Osteocyte (in vitro differentiated cells): ENCODE measurements around the gene HGF. TPM values are rescaled to one million over a fixed set of nuclear protein-coding genes. Genes with fewer than 3 reads are reported as not detected.

Experiments
- DNase-seq: peaks from one replicate; pipeline ENCODE4 v3.0.0; 2021; ENCODE audit warnings: mixed read lengths; ENCODE audit not compliant: unreplicated experiment; ENCODE audit errors: extremely low spot score
- H3K27ac Mint-ChIP-seq: one replicate; pipeline ENCODE4 v1.8.0; 2021; ENCODE audit warnings: mild to moderate bottlenecking, mixed read lengths; ENCODE audit not compliant: unreplicated experiment
- H3K27me3 Mint-ChIP-seq: one replicate; pipeline ENCODE4 v1.8.0; 2021; ENCODE audit warnings: mixed read lengths; ENCODE audit not compliant: unreplicated experiment
- H3K36me3 Mint-ChIP-seq: one replicate; pipeline ENCODE4 v1.8.0; 2021; ENCODE audit warnings: mixed read lengths; ENCODE audit not compliant: unreplicated experiment
- H3K4me1 Mint-ChIP-seq: one replicate; pipeline ENCODE4 v1.8.0; 2021; ENCODE audit warnings: mixed read lengths; ENCODE audit not compliant: unreplicated experiment
- H3K4me3 Mint-ChIP-seq: one replicate; pipeline ENCODE4 v1.8.0; 2021; ENCODE audit warnings: mild to moderate bottlenecking, moderate library complexity, mixed read lengths; ENCODE audit not compliant: unreplicated experiment
- H3K9me3 Mint-ChIP-seq: one replicate; pipeline ENCODE4 v1.8.0; 2021; ENCODE audit warnings: mixed read lengths; ENCODE audit not compliant: unreplicated experiment
- CTCF ChIP-seq: fragments of 200-600 bp; sonication (generic); IDR thresholded peaks from 2 replicates; pipeline ENCODE4 v1.5.0; 2021; ENCODE audit warnings: antibody characterized with exemption, mild to moderate bottlenecking, moderate library complexity
- total RNA-seq: library from RNA; stranded (reverse); gene quantifications from 2 replicates; pipeline ENCODE4 v1.2.1, GENCODE V29; 2021

Gene HGF
- total RNA-seq, 1 donor from 2014 or later = 16.0 TPM

GRCh38 chr7:81745637-81746036 is 24.2 kb downstream of the HGF start:
- Mint-ChIP-seq H3K27me3 (no peaks in the 10 kb centered on the region), H3K4me1 (peaks cover 8% of the 10 kb centered on the region), H3K9me3 (no peaks in the 10 kb centered on the region), H3K4me3 (no peak overlapping the region), H3K36me3 (peaks cover 42% of the 10 kb centered on the region), H3K27ac (no peak overlapping the region)
- DNase-seq = no peak
- no peak for TF ChIP-seq CTCF

GRCh38 chr7:81744389-81744788 is 25.5 kb downstream of the HGF start:
- H3K27me3 Mint-ChIP-seq = no peaks in the 10 kb centered on the region
- peaks cover 2% of the 10 kb centered on the region for H3K4me1 Mint-ChIP-seq
- TF ChIP-seq CTCF = no peak
- no peak for DNase-seq
- no peak overlapping the region for H3K27ac Mint-ChIP-seq
- H3K9me3 Mint-ChIP-seq = no peaks in the 10 kb centered on the region
- H3K36me3 Mint-ChIP-seq = peaks cover 48% of the 10 kb centered on the region
- no peak overlapping the region for H3K4me3 Mint-ChIP-seq

- no peak for DNase-seq
- TF ChIP-seq CTCF = no peak
- H3K27me3 Mint-ChIP-seq = no peaks in the 10 kb centered on the region
- H3K9me3 Mint-ChIP-seq = no peaks in the 10 kb centered on the region
- no peak overlapping the region for H3K4me3 Mint-ChIP-seq
- H3K36me3 Mint-ChIP-seq = peaks cover 55% of the 10 kb centered on the region
- no peak overlapping the region for H3K27ac Mint-ChIP-seq
- H3K4me1 Mint-ChIP-seq = peaks cover 4% of the 10 kb centered on the region
Measured at GRCh38 chr7:81743665-81744064, 26.2 kb downstream of the HGF start.

GRCh38 chr7:81743201-81743600 is 26.6 kb downstream of the HGF start:
- Mint-ChIP-seq H3K4me1 (peaks cover 4% of the 10 kb centered on the region), H3K27ac (peak overlapping the region; percentile 48), H3K36me3 (peaks cover 53% of the 10 kb centered on the region), H3K27me3 (no peaks in the 10 kb centered on the region), H3K4me3 (no peak overlapping the region), H3K9me3 (no peaks in the 10 kb centered on the region)
- DNase-seq = no peak
- TF ChIP-seq CTCF = no peak

- no peaks in the 10 kb centered on the region for H3K27me3 Mint-ChIP-seq
- no peak for TF ChIP-seq CTCF
- H3K36me3 Mint-ChIP-seq = peaks cover 61% of the 10 kb centered on the region
- no peak for DNase-seq
- H3K9me3 Mint-ChIP-seq = no peaks in the 10 kb centered on the region
- H3K4me1 Mint-ChIP-seq = peaks cover 14% of the 10 kb centered on the region
- no peak overlapping the region for H3K4me3 Mint-ChIP-seq
- H3K27ac Mint-ChIP-seq = no peak overlapping the region
Measured at GRCh38 chr7:81740403-81740802, 29.4 kb downstream of the HGF start.
